Mesendoderm (in vitro differentiated cells): Measurements from ENCODE around the gene COL13A1.

Experiments
- DNase-seq: peaks from one replicate; pipeline ENCODE4 v3.0.0; 2013
- H2AK5ac ChIP-seq: 2 replicates; pipeline ENCODE4 v1.6.1; 2013; ENCODE audit warnings: low read length, inconsistent platforms
- H2BK120ac ChIP-seq: 2 replicates; pipeline ENCODE4 v1.6.1; 2013; ENCODE audit warnings: low read depth, mild to moderate bottlenecking, low read length, moderate library complexity, mixed read lengths
- H2BK15ac ChIP-seq: replicated peaks from 2 replicates; pipeline ENCODE4 v1.6.1; 2013; ENCODE audit warnings: low read depth, mild to moderate bottlenecking, moderate library complexity
- H2BK5ac ChIP-seq: 2 replicates; pipeline ENCODE4 v1.6.1; 2013; ENCODE audit warnings: low read length, inconsistent platforms
- H3K18ac ChIP-seq: 2 replicates; pipeline ENCODE4 v1.6.1; 2013; ENCODE audit warnings: mild to moderate bottlenecking, low read length, mixed read lengths
- H3K23ac ChIP-seq: one replicate; pipeline ENCODE4 v1.6.1; 2013; ENCODE audit warnings: low read length
- H3K27ac ChIP-seq: 2 replicates; pipeline ENCODE4 v1.5.1; 2013; ENCODE audit warnings: low read depth, mild to moderate bottlenecking, inconsistent platforms, low read length, moderate library complexity
- H3K27me3 ChIP-seq: 2 replicates; pipeline ENCODE4 v1.6.1; 2013; ENCODE audit warnings: low read length, control low read depth, mild to moderate bottlenecking, inconsistent platforms; ENCODE audit not compliant: insufficient read depth, poor library complexity
- H3K36me3 ChIP-seq: 2 replicates; pipeline ENCODE4 v1.6.1; 2013; ENCODE audit warnings: low read length, inconsistent platforms; ENCODE audit not compliant: control insufficient read depth, insufficient read depth
- H3K4ac ChIP-seq: one replicate; pipeline ENCODE4 v1.6.1; 2013; ENCODE audit warnings: low read depth, mild to moderate bottlenecking, low read length, moderate library complexity
- H3K4me1 ChIP-seq: 2 replicates; pipeline ENCODE4 v1.6.1; 2013; ENCODE audit warnings: low read depth, low read length, inconsistent platforms; ENCODE audit not compliant: control insufficient read depth
- H3K4me2 ChIP-seq: 2 replicates; pipeline ENCODE4 v1.6.1; 2013; ENCODE audit warnings: low read length
- H3K4me3 ChIP-seq: 2 replicates; pipeline ENCODE4 v1.5.1; 2013; ENCODE audit warnings: mild to moderate bottlenecking, low read length
- H3K56ac ChIP-seq: one replicate; pipeline ENCODE4 v1.6.1; 2013; ENCODE audit warnings: low read length
- H3K79me1 ChIP-seq: 2 replicates; pipeline ENCODE4 v1.6.1; 2013; ENCODE audit warnings: low read length, inconsistent platforms
- H3K79me2 ChIP-seq: 2 replicates; pipeline ENCODE4 v1.6.1; 2013; ENCODE audit warnings: mild to moderate bottlenecking, low read length; ENCODE audit not compliant: control insufficient read depth, insufficient read depth
- H3K9ac ChIP-seq: 2 replicates; pipeline ENCODE4 v1.6.1; 2013; ENCODE audit warnings: low read length, inconsistent platforms
- H4K5ac ChIP-seq: one replicate; pipeline ENCODE4 v1.6.1; 2013; ENCODE audit warnings: low read length
- H4K8ac ChIP-seq: one replicate; pipeline ENCODE4 v1.6.1; 2013; ENCODE audit warnings: low read depth, mild to moderate bottlenecking, control low read depth, low read length, moderate library complexity
- WGBS: extraction: QIAGEN DNeasy Blood & Tissue Kit; methylation state at CpG from one replicate; pipeline ENCODE4 v1.1.7; 2013; ENCODE audit warnings: low lambda C conversion rate, missing lambda C conversion rate; ENCODE audit not compliant: insufficient coverage; ENCODE audit errors: extremely low coverage; 5-methylcytosine and 5-hydroxymethylcytosine counted together

Gene COL13A1

DNA sequence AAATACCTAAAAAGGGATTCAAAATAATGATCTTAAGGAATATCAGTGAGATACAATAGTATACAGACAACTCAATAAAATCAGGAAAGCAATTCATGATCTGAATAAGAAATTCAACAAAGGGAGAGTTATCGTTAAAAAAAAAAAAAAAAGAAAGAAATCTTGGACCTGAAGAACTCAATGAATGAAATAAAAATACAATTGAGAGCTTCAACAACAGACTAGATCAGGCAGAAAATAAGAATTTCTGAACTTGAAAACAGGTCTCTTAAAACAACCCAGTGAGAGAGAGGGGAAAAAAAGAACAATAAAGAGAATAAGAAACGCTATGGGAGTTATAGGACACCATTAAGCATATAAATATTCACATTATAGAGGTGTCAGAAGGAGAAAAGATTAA is 179.0 kb downstream of the COL13A1 start:
- no peak overlapping the region for H3K56ac ChIP-seq
- H3K9ac ChIP-seq: no peak overlapping the region
- no peak overlapping the region for H3K4me3 ChIP-seq
- H2BK5ac ChIP-seq: no peak overlapping the region
- no peaks in the 10 kb centered on the region for H3K4me1 ChIP-seq
- H2AK5ac ChIP-seq: no peak overlapping the region
- no peaks in the 10 kb centered on the region for H3K79me1 ChIP-seq
- H3K27ac ChIP-seq: no peak overlapping the region
- no peaks in the 10 kb centered on the region for H3K27me3 ChIP-seq
- H3K18ac ChIP-seq: no peak overlapping the region
- H4K8ac ChIP-seq: no peak overlapping the region
- H3K79me2 ChIP-seq: no peaks in the 10 kb centered on the region
- H3K4me2 ChIP-seq: no peak overlapping the region
- no peak overlapping the region for H2BK15ac ChIP-seq
- H3K4ac ChIP-seq: no peak overlapping the region
- no peaks in the 10 kb centered on the region for H3K36me3 ChIP-seq
- no peak overlapping the region for H4K5ac ChIP-seq
- no peak for DNase-seq
- no peak overlapping the region for H2BK120ac ChIP-seq
- H3K23ac ChIP-seq: no peak overlapping the region
- no CpG with 5 or more reads among the region's 2 CpGs for WGBS

DNA sequence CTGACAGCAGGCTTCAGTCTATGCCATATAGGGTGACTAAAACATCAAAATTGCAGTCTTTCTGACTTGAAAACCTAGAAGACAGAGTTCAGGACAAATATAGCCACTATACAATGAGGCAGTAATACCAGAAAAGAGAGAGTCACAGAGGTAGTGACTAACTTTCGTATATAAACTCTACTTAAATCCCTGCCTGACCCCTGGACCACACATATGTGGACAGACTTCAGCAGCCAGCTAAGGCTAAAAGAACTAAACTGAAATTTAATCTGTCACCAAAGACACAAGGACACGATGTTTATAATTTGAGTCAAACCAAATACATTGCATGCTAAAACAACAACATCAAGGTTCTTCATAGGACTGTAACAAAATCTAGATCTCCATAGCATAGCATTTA is 186.4 kb downstream of the COL13A1 start:
- Histone ChIP-seq H2BK15ac (no peak overlapping the region), H2BK120ac (no peak overlapping the region), H3K79me2 (no peaks in the 10 kb centered on the region), H3K27ac (no peak overlapping the region), H3K56ac (no peak overlapping the region), H4K5ac (no peak overlapping the region), H2AK5ac (no peak overlapping the region), H3K23ac (no peak overlapping the region), H3K4me2 (no peak overlapping the region), H4K8ac (no peak overlapping the region), H3K27me3 (no peaks in the 10 kb centered on the region), H3K18ac (no peak overlapping the region), H3K4ac (no peak overlapping the region), H3K9ac (no peak overlapping the region), H2BK5ac (no peak overlapping the region), H3K79me1 (no peaks in the 10 kb centered on the region), H3K36me3 (no peaks in the 10 kb centered on the region), H3K4me3 (no peak overlapping the region), H3K4me1 (no peaks in the 10 kb centered on the region)
- no peak for DNase-seq
- WGBS: no CpG with 5 or more reads among the region's 2 CpGs

DNA sequence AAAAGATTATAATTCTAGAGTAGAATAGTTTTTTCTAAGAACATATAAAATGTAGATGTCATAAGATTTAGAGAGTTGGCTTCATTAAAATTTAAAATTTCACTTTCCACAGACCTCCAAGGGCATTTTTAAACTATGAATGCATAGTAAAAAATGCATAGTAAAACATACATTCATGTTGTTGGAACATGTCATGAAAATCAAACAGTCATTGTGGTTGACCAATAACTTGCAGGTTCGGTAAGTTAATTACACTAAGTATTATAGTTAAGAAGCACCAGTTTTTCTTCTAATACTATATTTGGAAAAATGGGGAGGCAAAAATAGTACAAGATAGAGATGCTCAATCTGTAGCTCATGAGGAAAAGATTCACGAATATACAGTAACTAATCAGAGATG is 189.4 kb downstream of the COL13A1 start:
- H3K27ac ChIP-seq: no peak overlapping the region
- no peak overlapping the region for H4K5ac ChIP-seq
- no peak overlapping the region for H4K8ac ChIP-seq
- no peak overlapping the region for H3K18ac ChIP-seq
- no peaks in the 10 kb centered on the region for H3K36me3 ChIP-seq
- H3K9ac ChIP-seq: no peak overlapping the region
- no peak overlapping the region for H2AK5ac ChIP-seq
- H3K4ac ChIP-seq: no peak overlapping the region
- H3K79me2 ChIP-seq: no peaks in the 10 kb centered on the region
- H3K4me2 ChIP-seq: no peak overlapping the region
- H3K79me1 ChIP-seq: no peaks in the 10 kb centered on the region
- no peaks in the 10 kb centered on the region for H3K27me3 ChIP-seq
- no peak overlapping the region for H3K23ac ChIP-seq
- no peak overlapping the region for H2BK5ac ChIP-seq
- H2BK120ac ChIP-seq: no peak overlapping the region
- no CpG with 5 or more reads among the region's 2 CpGs for WGBS
- no peak overlapping the region for H3K56ac ChIP-seq
- H3K4me3 ChIP-seq: no peak overlapping the region
- H3K4me1 ChIP-seq: no peaks in the 10 kb centered on the region
- no peak overlapping the region for H2BK15ac ChIP-seq
- no peak for DNase-seq

DNA sequence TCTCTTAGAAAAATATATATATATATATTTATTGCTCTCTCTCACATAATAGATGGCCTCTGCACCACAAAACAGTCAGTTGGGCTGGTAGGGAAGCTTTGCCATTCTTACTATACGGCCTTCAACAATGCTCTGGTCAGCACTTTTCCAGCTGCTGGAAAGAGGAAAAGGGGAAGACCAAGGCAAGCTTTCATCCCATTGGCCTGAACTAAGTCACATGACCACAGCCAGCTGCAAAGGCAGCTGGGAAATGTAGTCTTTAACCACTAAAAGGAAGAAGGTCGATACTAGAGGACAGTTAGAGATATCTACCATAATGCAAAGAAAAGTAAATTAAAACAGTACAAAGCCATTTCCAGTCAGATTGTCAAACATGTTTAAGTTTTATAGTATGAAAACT is 192.6 kb downstream of the COL13A1 start:
- H3K36me3 ChIP-seq: no peaks in the 10 kb centered on the region
- no peaks in the 10 kb centered on the region for H3K79me1 ChIP-seq
- H3K4ac ChIP-seq: no peak overlapping the region
- H2AK5ac ChIP-seq: no peak overlapping the region
- H3K18ac ChIP-seq: no peak overlapping the region
- no peaks in the 10 kb centered on the region for H3K4me1 ChIP-seq
- H3K23ac ChIP-seq: no peak overlapping the region
- H3K4me3 ChIP-seq: no peak overlapping the region
- no peak overlapping the region for H4K8ac ChIP-seq
- H2BK120ac ChIP-seq: no peak overlapping the region
- H4K5ac ChIP-seq: no peak overlapping the region
- H2BK5ac ChIP-seq: no peak overlapping the region
- H3K27me3 ChIP-seq: no peaks in the 10 kb centered on the region
- WGBS: no CpG with 5 or more reads among the region's 2 CpGs
- H3K27ac ChIP-seq: no peak overlapping the region
- H3K56ac ChIP-seq: no peak overlapping the region
- H3K9ac ChIP-seq: no peak overlapping the region
- no peaks in the 10 kb centered on the region for H3K79me2 ChIP-seq
- no peak overlapping the region for H2BK15ac ChIP-seq
- H3K4me2 ChIP-seq: no peak overlapping the region
- peak; percentile 70 for DNase-seq

DNA sequence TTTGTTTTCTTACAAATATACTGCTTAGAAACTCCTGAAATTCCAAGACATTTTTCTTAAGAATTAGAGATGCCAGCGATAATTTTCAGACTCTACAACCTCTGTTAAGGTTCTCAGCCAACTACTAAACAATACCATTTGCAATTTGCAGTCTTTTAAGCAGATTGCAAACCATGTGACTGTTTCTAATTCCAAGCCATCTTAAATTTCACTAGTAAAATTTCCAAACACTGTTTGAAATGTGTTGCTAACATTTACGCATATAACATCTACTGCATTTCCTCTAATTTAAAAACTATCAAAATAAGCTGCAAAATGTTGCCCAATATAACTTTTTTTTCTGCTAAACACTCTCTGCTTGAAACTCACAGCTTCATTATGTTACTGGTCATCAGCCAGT is 194.9 kb downstream of the COL13A1 start:
- WGBS: 100% methylated on average over 1 of the region's 2 CpGs
- Histone ChIP-seq H3K4me3 (no peak overlapping the region), H3K27me3 (no peaks in the 10 kb centered on the region), H3K56ac (no peak overlapping the region), H4K8ac (no peak overlapping the region), H3K4ac (no peak overlapping the region), H3K4me1 (no peaks in the 10 kb centered on the region), H3K9ac (no peak overlapping the region), H3K18ac (no peak overlapping the region), H2BK120ac (no peak overlapping the region), H3K79me1 (no peaks in the 10 kb centered on the region), H3K79me2 (no peaks in the 10 kb centered on the region), H2BK5ac (no peak overlapping the region), H3K4me2 (no peak overlapping the region), H2AK5ac (no peak overlapping the region), H4K5ac (no peak overlapping the region), H3K23ac (no peak overlapping the region), H2BK15ac (no peak overlapping the region), H3K36me3 (no peaks in the 10 kb centered on the region), H3K27ac (no peak overlapping the region)
- no peak for DNase-seq

DNA sequence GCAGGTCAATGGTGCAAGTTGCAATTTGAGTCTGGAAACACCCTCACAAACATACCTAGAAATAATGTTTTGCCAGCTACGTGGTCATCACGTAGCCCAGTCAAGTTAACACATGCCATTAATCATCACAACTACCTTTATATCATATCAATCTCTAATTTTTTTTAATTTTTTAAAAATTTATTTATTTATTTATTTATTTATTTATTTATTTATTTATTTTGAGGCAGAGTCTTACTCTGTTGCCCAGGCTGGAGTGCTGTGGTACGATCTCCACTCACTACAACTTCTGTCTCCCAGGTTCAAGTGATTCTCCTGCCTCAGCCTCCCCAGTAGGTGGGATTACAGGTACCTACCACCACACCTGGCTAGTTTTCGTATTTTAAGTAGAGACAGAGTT is 198.6 kb downstream of the COL13A1 start:
- Histone ChIP-seq H3K4ac (no peak overlapping the region), H3K79me2 (no peaks in the 10 kb centered on the region), H3K4me3 (no peak overlapping the region), H3K27me3 (no peaks in the 10 kb centered on the region), H3K56ac (no peak overlapping the region), H2AK5ac (no peak overlapping the region), H4K5ac (no peak overlapping the region), H3K4me1 (no peaks in the 10 kb centered on the region), H3K23ac (no peak overlapping the region), H2BK5ac (no peak overlapping the region), H3K36me3 (no peaks in the 10 kb centered on the region), H3K27ac (no peak overlapping the region), H3K9ac (no peak overlapping the region), H3K4me2 (no peak overlapping the region), H2BK15ac (no peak overlapping the region), H3K18ac (no peak overlapping the region), H3K79me1 (no peaks in the 10 kb centered on the region), H2BK120ac (no peak overlapping the region), H4K8ac (no peak overlapping the region)
- DNase-seq: no peak
- no CpG with 5 or more reads among the region's 4 CpGs for WGBS
